ENCODE data around the gene PDE7B. TPM values are rescaled to one million over a fixed set of nuclear protein-coding genes. Genes with fewer than 3 reads are reported as not detected.

The PDE7B gene
- total and polyA plus RNA-seq, 2 of the 4 experiments (the other 2 are of a cell fraction), result 7.8 to 12.4 TPM

DNA sequence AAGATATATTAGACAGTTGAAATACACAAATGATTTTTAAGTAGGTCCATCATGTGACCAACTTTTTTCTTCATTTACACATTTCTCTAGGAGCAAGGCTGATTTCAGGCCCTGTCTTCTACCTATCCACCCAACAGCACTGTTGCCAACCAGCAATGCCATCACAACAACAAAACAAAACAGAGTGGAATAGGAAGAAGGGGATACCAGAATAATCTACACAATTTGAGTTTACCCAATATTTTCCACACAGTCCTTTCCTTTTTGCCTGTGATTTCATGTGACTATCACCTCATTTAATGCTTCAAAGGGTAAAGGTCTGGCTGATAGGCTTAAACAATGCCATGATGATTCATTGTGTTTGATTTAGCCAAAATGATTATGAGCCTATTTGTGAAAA, 303.7 kb downstream of the PDE7B start:
- Histone ChIP-seq H2AK5ac (ENCODE audit: low read depth, low read length) (no peak overlapping the region), H3K23ac (ENCODE audit: low read depth, low read length) (no peak overlapping the region), H2AFZ (replicated peaks; ENCODE audit: low read length, poor library complexity) (no peak overlapping the region), H3K36me3 (ENCODE audit: control insufficient read depth, insufficient read depth, low read length) (peaks cover 45% of the 10 kb centered on the region), H3K4ac (ENCODE audit: low read depth, low read length) (no peak overlapping the region), H3K4me2 (ENCODE audit: low read depth, low read length) (no peak overlapping the region; the same call in 1 of the 2 replicates), H2BK120ac (ENCODE audit: low read depth, low read length) (no peak overlapping the region), H4K5ac (ENCODE audit: low read depth, low read length) (no peak overlapping the region; the same call in 1 of the 2 replicates), H3K14ac (replicated peaks; ENCODE audit: low read depth, low read length) (no peak overlapping the region), H3K27ac (ENCODE audit: insufficient read depth, low read length) (no peak overlapping the region), H2BK5ac (ENCODE audit: low read depth, low read length, poor library complexity, severe bottlenecking) (no peak overlapping the region), H3K56ac (ENCODE audit: extremely low read depth, insufficient read depth, low read length) (no peak overlapping the region), H4K8ac (ENCODE audit: low read depth in 2 of 2, low read length in 2 of 2) (no peak overlapping the region), H3K9me1 (ENCODE audit: insufficient read depth, low read length) (0 out of 2 replicates have a peak, but pooled peaks cover 3% of the 10 kb centered on the region), H2AK9ac (replicated peaks; ENCODE audit: low read depth, low read length, poor library complexity) (no peak overlapping the region), H3K4me1 (ENCODE audit: control insufficient read depth, insufficient read depth, low read length) (peaks cover 6% of the 10 kb centered on the region), H3K18ac (ENCODE audit: low read depth, low read length) (no peak overlapping the region), H3K4me3 (ENCODE audit: insufficient read depth, low read depth, low read length) (no peak overlapping the region), H3K9ac (ENCODE audit: low read depth, low read length) (no peak overlapping the region), H4K91ac (ENCODE audit: insufficient read depth, low read depth, low read length) (no peak overlapping the region), H4K20me1 (ENCODE audit: insufficient read depth, low read length) (no peaks in the 10 kb centered on the region), H3K79me1 (ENCODE audit: low read depth in 1 of 2, low read length in 2 of 2) (no peaks in the 10 kb centered on the region), H2BK15ac (ENCODE audit: low read depth, low read length) (no peak overlapping the region), H3K9me3 (ENCODE audit: control insufficient read depth, insufficient read depth, low read length) (no peaks in the 10 kb centered on the region), H2BK20ac (ENCODE audit: low read depth, low read length) (no peak overlapping the region), H3K27me3 (ENCODE audit: control insufficient read depth, insufficient read depth, low read length) (no peaks in the 10 kb centered on the region)
- DNase-seq, result no peak
- intact Hi-C loops (cut with micrococcal nuclease) (loop anchor here (10.0 kb wide), 1 partner anchor 120 kb away; no protein-coding TSS in a partner anchor), dilution Hi-C loops (cut with HindIII; ENCODE audit: low sequenced_read_pairs, unreplicated experiment) (no loop called here), in situ Hi-C loops (cut with MboI; ENCODE audit: low sequenced_read_pairs) (no loop called here)
- POLR2A ChIA-PET (ENCODE audit: unreplicated experiment), result no interaction called here
- no TSS peak for BruUV-seq (replicated peaks)
- CTCF ChIA-PET, result no interaction called here
- no peak for ATAC-seq (ENCODE audit: low read depth)
- TF ChIP-seq, protein P1, sequence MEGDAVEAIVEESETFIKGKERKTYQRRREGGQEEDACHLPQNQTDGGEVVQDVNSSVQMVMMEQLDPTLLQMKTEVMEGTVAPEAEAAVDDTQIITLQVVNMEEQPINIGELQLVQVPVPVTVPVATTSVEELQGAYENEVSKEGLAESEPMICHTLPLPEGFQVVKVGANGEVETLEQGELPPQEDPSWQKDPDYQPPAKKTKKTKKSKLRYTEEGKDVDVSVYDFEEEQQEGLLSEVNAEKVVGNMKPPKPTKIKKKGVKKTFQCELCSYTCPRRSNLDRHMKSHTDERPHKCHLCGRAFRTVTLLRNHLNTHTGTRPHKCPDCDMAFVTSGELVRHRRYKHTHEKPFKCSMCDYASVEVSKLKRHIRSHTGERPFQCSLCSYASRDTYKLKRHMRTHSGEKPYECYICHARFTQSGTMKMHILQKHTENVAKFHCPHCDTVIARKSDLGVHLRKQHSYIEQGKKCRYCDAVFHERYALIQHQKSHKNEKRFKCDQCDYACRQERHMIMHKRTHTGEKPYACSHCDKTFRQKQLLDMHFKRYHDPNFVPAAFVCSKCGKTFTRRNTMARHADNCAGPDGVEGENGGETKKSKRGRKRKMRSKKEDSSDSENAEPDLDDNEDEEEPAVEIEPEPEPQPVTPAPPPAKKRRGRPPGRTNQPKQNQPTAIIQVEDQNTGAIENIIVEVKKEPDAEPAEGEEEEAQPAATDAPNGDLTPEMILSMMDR (conservative IDR thresholded peaks at IDR 0.05; ENCODE audit: low read depth, low read length), result no peak
- TF ChIP-seq CHD1 (IDR thresholded peaks at IDR 0.05; ENCODE audit: low read depth, low read length) (no peak), NFE2L2 (IDR thresholded peaks at IDR 0.05; ENCODE audit: low read depth, low read length) (no peak), BHLHE40 (IDR thresholded peaks at IDR 0.05; ENCODE audit: low read depth, low read length) (no peak), MAFK (IDR thresholded peaks at IDR 0.05; ENCODE audit: low read depth, low read length) (no peak), MAZ (IDR thresholded peaks at IDR 0.05; ENCODE audit: borderline replicate concordance, low read depth, low read length) (no peak), RAD21 (IDR thresholded peaks at IDR 0.05; ENCODE audit: low read length) (no peak)
- TF ChIP-seq, protein P2, sequence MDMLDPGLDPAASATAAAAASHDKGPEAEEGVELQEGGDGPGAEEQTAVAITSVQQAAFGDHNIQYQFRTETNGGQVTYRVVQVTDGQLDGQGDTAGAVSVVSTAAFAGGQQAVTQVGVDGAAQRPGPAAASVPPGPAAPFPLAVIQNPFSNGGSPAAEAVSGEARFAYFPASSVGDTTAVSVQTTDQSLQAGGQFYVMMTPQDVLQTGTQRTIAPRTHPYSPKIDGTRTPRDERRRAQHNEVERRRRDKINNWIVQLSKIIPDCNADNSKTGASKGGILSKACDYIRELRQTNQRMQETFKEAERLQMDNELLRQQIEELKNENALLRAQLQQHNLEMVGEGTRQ (IDR thresholded peaks at IDR 0.05; ENCODE audit: low read depth, low read length), result no peak
